Astrocyte (in vitro differentiated cells and primary cell): ENCODE results near the gene RAD51B.

ENCODE experiments used
- EZH2 ChIP-seq: IDR thresholded peaks from 2 replicates; pipeline ENCODE4 v1.6.1; 2012; ENCODE audit warnings: mild to moderate bottlenecking, low read length, inconsistent platforms; ENCODE audit not compliant: insufficient read depth
- TF ChIP-seq, protein P1 (sequence below): IDR thresholded peaks from 2 replicates; pipeline ENCODE4 v1.5.1; 2011; ENCODE audit warnings: low read depth, mild to moderate bottlenecking, inconsistent platforms, low read length, moderate library complexity; ENCODE audit not compliant: insufficient read depth

DNA sequence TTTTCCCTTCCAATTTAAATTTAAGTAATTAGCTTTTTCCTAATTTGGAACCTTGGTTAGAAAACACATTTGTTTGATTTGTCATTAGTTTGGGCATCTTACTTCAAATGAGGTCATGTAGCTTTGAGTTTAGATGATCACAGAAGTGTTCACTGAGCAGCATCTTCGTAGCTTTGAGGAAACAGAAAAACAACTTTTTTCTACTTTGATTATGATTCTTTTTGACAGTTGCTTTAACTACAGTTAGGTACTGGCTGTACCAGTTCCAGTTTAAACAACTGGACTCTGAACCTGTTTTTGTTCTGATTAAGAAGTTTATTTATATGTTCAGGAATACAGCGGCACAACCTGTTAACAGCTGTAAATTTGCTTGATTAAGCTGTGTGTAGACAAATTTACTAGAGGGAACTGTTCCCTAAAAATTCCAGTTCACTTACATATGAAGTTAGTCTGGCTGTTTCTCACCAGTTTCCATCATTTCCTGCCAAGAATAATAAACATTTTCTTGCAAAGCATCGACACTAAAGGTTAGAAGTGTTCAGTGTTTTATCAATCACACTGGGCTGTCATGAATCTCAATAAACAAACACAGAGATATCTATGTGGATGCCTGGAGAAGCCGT, 191.9 kb downstream of the RAD51B start:
- TF ChIP-seq, protein P1, sequence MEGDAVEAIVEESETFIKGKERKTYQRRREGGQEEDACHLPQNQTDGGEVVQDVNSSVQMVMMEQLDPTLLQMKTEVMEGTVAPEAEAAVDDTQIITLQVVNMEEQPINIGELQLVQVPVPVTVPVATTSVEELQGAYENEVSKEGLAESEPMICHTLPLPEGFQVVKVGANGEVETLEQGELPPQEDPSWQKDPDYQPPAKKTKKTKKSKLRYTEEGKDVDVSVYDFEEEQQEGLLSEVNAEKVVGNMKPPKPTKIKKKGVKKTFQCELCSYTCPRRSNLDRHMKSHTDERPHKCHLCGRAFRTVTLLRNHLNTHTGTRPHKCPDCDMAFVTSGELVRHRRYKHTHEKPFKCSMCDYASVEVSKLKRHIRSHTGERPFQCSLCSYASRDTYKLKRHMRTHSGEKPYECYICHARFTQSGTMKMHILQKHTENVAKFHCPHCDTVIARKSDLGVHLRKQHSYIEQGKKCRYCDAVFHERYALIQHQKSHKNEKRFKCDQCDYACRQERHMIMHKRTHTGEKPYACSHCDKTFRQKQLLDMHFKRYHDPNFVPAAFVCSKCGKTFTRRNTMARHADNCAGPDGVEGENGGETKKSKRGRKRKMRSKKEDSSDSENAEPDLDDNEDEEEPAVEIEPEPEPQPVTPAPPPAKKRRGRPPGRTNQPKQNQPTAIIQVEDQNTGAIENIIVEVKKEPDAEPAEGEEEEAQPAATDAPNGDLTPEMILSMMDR, result no peak
- no peak for TF ChIP-seq EZH2
